ENCODE results near the gene FOSL2.

FOSL2 gene

DNA sequence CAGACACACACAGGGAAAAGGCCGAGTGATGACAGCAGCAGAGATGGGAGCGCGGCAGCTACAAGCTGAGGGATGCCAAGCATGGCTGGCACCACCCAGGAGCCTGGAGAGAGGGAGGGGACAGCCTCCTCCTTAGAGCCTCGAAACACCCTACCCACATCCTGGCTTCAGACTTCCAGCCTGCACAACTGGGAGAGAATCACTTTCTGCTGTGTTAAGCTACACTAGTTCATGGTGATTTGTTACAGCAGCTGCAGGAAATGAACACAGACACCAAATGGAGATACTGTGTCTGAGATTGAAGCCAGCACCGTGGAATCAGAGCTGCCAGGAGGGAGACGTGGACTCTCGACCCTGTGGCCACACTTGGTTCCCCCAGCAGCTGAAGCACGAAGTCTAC is 27.5 kb upstream of the FOSL2 start:
- in situ Hi-C loops (cut with MboI; ENCODE audit: low pct_unique_long_range_greater_than_20kb, low sequenced_read_pairs, unreplicated experiment): no loop called here
- TF ChIP-seq, protein P1, sequence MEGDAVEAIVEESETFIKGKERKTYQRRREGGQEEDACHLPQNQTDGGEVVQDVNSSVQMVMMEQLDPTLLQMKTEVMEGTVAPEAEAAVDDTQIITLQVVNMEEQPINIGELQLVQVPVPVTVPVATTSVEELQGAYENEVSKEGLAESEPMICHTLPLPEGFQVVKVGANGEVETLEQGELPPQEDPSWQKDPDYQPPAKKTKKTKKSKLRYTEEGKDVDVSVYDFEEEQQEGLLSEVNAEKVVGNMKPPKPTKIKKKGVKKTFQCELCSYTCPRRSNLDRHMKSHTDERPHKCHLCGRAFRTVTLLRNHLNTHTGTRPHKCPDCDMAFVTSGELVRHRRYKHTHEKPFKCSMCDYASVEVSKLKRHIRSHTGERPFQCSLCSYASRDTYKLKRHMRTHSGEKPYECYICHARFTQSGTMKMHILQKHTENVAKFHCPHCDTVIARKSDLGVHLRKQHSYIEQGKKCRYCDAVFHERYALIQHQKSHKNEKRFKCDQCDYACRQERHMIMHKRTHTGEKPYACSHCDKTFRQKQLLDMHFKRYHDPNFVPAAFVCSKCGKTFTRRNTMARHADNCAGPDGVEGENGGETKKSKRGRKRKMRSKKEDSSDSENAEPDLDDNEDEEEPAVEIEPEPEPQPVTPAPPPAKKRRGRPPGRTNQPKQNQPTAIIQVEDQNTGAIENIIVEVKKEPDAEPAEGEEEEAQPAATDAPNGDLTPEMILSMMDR (IDR thresholded peaks at IDR 0.05; ENCODE audit: extremely low read depth, insufficient read depth, missing control alignments): no peak
- DNase-seq (ENCODE audit: low spot score): no peak

DNA sequence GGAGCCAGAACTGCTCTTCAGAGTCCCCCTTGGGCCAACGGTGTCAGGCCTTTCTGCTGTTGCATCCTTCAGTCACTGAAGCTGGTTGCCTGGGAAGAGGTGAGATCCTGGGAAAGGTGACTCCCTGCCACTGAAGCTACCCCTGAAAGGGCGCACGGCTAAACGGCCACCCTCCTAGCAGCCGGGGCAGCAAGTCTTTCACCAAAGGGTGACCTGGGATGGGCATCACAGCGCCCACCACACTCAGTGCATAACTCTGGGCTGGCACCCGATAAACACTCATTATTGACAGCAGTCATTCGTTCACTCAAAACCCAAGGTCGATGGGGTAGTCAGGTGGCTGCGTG is 26.5 kb upstream of the FOSL2 start:
- in situ Hi-C loops (cut with MboI; ENCODE audit: low pct_unique_long_range_greater_than_20kb, low sequenced_read_pairs, unreplicated experiment): no loop called here
- TF ChIP-seq, protein P1 (IDR thresholded peaks at IDR 0.05; ENCODE audit: extremely low read depth, insufficient read depth, missing control alignments): no peak
- DNase-seq (ENCODE audit: low spot score): no peak

DNA sequence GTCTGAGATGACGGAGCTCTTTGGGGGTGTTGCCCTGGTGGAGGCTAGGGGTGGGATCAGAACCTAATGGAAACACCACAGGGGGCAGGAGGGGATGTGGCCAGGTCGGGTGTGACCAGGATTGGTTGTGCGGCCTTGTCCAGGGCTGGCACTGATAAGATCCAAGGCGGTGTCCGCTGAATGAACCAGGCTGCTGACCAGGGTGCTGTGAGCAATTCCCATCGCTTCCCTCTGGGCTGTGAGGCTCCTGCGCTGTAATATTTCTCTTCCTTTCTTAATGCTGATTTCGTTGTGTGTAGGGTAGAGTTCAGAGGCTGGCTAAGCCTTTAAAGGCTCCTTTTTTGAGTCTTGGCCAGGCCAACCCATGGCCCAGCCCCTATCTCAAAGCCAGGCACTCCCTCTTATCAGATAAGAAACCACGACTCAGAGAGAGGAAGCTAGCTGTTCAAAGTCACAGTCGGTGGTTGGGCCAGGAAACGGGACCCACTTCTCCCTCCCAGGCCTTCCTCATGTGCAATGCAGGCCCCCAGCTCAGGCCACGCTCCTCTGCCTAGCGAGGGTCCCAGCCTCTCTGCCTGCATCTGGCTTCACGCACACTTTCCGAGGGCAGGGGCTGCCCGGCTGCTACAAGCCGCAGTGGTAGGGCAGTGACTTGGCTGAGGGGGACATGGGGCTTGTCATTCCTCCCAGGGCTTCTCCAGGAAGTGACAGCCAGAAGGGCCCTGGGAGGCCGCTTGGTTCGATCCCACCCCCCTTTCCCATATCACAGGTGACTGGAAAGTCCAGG is 26.0 kb upstream of the FOSL2 start:
- in situ Hi-C loops (cut with MboI; ENCODE audit: low pct_unique_long_range_greater_than_20kb, low sequenced_read_pairs, unreplicated experiment): no loop called here
- no peak for DNase-seq (ENCODE audit: low spot score)
- TF ChIP-seq, protein P1 (IDR thresholded peaks at IDR 0.05; ENCODE audit: extremely low read depth, insufficient read depth, missing control alignments): no peak

DNA sequence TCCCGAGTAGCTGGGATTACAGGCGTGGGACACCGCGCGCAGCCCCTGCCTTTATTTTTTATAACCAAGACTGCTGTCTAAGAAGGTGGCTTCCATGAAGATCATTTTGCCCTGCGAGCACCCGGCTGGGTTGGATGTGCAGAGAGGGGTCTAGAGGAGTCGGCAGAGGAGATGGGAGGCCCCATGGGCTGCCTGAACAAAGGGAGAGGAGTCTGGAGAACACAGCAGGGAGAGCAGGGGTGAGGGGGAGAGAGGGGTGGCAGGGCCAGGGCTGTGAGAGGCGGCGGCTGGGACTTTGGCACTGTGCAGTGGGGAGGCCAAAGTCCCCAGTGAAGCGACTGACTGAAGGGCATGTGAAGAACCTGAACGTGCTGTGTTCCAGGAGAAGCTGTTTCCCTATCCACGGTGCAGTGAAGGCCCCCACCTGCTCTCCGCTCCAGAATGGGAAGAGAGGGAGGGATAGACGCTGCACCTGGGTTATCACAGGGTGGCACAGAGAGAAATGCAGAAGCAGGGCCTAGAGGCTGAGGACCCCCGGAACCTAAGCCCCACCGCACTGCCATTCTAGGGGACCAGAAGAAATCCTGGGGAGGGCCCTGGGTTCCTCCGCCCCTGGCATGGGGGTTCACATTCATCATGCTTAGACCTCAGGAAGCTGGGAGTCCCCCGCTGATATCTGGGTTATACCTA is 24.8 kb upstream of the FOSL2 start:
- in situ Hi-C loops (cut with MboI; ENCODE audit: low pct_unique_long_range_greater_than_20kb, low sequenced_read_pairs, unreplicated experiment): no loop called here
- TF ChIP-seq, protein P1 (IDR thresholded peaks at IDR 0.05; ENCODE audit: extremely low read depth, insufficient read depth, missing control alignments): no peak
- DNase-seq (ENCODE audit: low spot score): no peak

DNA sequence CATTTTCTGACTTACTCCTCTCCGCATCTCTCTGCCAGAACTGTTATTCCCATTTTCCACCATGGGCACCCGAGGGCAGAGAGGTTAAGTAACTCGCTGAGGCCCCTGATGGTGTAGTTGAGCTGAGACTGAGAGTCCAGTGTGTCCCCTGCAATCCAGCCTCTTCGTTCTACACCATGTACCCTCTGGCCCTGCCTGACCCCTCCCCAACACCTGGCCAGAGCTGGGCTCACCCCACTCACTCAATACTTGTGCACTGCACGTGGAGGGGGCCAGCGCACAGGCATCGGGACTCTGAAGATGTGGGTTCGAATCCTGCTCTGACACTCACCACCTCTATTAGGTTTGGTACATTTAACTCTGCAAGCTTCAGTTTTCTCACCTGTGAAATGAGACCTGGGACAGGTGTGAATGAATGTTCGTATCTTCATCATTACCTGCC is 24.3 kb upstream of the FOSL2 start:
- in situ Hi-C loops (cut with MboI; ENCODE audit: low pct_unique_long_range_greater_than_20kb, low sequenced_read_pairs, unreplicated experiment): no loop called here
- no peak for DNase-seq (ENCODE audit: low spot score)
- TF ChIP-seq, protein P1 (IDR thresholded peaks at IDR 0.05; ENCODE audit: extremely low read depth, insufficient read depth, missing control alignments): no peak

DNA sequence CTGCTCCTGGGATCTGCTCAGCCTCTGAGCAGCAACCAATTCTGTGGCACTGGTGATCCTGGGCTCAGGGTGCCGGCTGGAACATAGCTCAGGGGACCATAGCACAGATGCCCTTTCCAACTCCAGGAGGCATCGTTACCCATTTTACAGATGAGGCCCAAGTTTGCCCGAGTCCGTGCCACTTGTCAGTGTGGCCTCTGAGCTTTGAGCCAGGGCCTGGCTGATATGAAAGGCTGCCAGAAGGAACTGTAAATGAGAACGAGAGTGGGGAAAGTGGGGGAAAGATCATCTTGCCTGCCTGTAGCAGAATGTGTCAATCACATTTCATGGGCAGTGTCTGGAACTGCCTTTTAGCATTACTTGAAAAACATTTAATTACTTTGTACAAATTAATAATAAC is 23.3 kb upstream of the FOSL2 start:
- DNase-seq (ENCODE audit: low spot score): no peak
- TF ChIP-seq, protein P1 (IDR thresholded peaks at IDR 0.05; ENCODE audit: extremely low read depth, insufficient read depth, missing control alignments): no peak
- in situ Hi-C loops (cut with MboI; ENCODE audit: low pct_unique_long_range_greater_than_20kb, low sequenced_read_pairs, unreplicated experiment): no loop called here

Measured in GM13977 (cell line).